Measurements from ENCODE around the gene ITGA2B.

GRCh38 chr17:44417553-44417952, 28.1 kb upstream of the ITGA2B start:
- TF ChIP-seq CTCF (IDR thresholded peaks at IDR 0.05; ENCODE audit: low read length) (no peak), EZH2 (IDR thresholded peaks at IDR 0.05; ENCODE audit: borderline replicate concordance, low read length) (no peak)
